Measurements from ENCODE around the gene ANO1.

The ANO1 gene

GRCh38 chr11:70105369-70105754 lies 27.2 kb downstream of the ANO1 start:
- no peaks in the 10 kb centered on the region for H3K4me1 ChIP-seq (ENCODE audit: insufficient read depth, low read length, severe bottlenecking)
- no peaks in the 10 kb centered on the region for H3K9me2 ChIP-seq (ENCODE audit: low read depth, low read length)
- TF ChIP-seq EZH2 (IDR thresholded peaks at IDR 0.05; ENCODE audit: borderline replicate concordance, low read length) (no peak), CTCF (IDR thresholded peaks at IDR 0.05; ENCODE audit: low read length) (no peak)
- no peak overlapping the region for H3K9ac ChIP-seq (ENCODE audit: low read length)
- no peak overlapping the region for H3K27ac ChIP-seq (ENCODE audit: low read depth, low read length, poor library complexity, severe bottlenecking)
- no peak overlapping the region for H3K4me3 ChIP-seq (ENCODE audit: low read depth, low read length, poor library complexity, severe bottlenecking)
- no peaks in the 10 kb centered on the region for H4K20me1 ChIP-seq (ENCODE audit: insufficient read depth, low read length)
- no peak overlapping the region for H3K4me2 ChIP-seq (ENCODE audit: low read length)
- no peaks in the 10 kb centered on the region for H3K36me3 ChIP-seq (ENCODE audit: insufficient read depth, low read length)
- no peaks in the 10 kb centered on the region for H3K9me3 ChIP-seq (ENCODE audit: low read length)
- H3K27me3 ChIP-seq (ENCODE audit: insufficient read depth, low read length): peaks cover 6% of the 10 kb centered on the region; the same call in 1 of the 2 replicates
- H3F3A ChIP-seq (ENCODE audit: insufficient read depth, low read length): no peaks in the 10 kb centered on the region
- no peak overlapping the region for H2AFZ ChIP-seq (ENCODE audit: low read length)
- H3K79me2 ChIP-seq (ENCODE audit: insufficient read depth, low read length): no peaks in the 10 kb centered on the region

GRCh38 chr11:70105755-70106571 lies 27.8 kb downstream of the ANO1 start:
- Histone ChIP-seq H3F3A (ENCODE audit: insufficient read depth, low read length) (no peaks in the 10 kb centered on the region), H3K27me3 (ENCODE audit: insufficient read depth, low read length) (peaks cover 6% of the 10 kb centered on the region; the same call in 1 of the 2 replicates), H3K27ac (ENCODE audit: low read depth, low read length, poor library complexity, severe bottlenecking) (no peak overlapping the region)

GRCh38 chr11:70106757-70107156 lies 28.6 kb downstream of the ANO1 start:
- Histone ChIP-seq H3K9me2 (ENCODE audit: low read depth, low read length) (no peaks in the 10 kb centered on the region), H3K27ac (ENCODE audit: low read depth, low read length, poor library complexity, severe bottlenecking) (no peak overlapping the region), H3F3A (ENCODE audit: insufficient read depth, low read length) (no peaks in the 10 kb centered on the region), H3K27me3 (ENCODE audit: insufficient read depth, low read length) (peaks cover 6% of the 10 kb centered on the region; the same call in 1 of the 2 replicates), H4K20me1 (ENCODE audit: insufficient read depth, low read length) (no peaks in the 10 kb centered on the region), H3K4me1 (ENCODE audit: insufficient read depth, low read length, severe bottlenecking) (no peaks in the 10 kb centered on the region), H2AFZ (ENCODE audit: low read length) (no peak overlapping the region), H3K9me3 (ENCODE audit: low read length) (no peaks in the 10 kb centered on the region), H3K4me2 (ENCODE audit: low read length) (no peak overlapping the region), H3K9ac (ENCODE audit: low read length) (no peak overlapping the region), H3K79me2 (ENCODE audit: insufficient read depth, low read length) (no peaks in the 10 kb centered on the region), H3K36me3 (ENCODE audit: insufficient read depth, low read length) (no peaks in the 10 kb centered on the region), H3K4me3 (ENCODE audit: low read depth, low read length, poor library complexity, severe bottlenecking) (no peak overlapping the region)
- no peak for TF ChIP-seq CTCF (IDR thresholded peaks at IDR 0.05; ENCODE audit: low read length)
- TF ChIP-seq EZH2 (IDR thresholded peaks at IDR 0.05; ENCODE audit: borderline replicate concordance, low read length): no peak

More at GRCh38 chr11:70105755-70106571, 27.8 kb downstream of the ANO1 start:
- Histone ChIP-seq H3K4me3 (ENCODE audit: low read depth, low read length, poor library complexity, severe bottlenecking) (no peak overlapping the region), H4K20me1 (ENCODE audit: insufficient read depth, low read length) (no peaks in the 10 kb centered on the region), H3K4me2 (ENCODE audit: low read length) (no peak overlapping the region), H3K4me1 (ENCODE audit: insufficient read depth, low read length, severe bottlenecking) (no peaks in the 10 kb centered on the region), H3K9ac (ENCODE audit: low read length) (no peak overlapping the region), H2AFZ (ENCODE audit: low read length) (no peak overlapping the region), H3K79me2 (ENCODE audit: insufficient read depth, low read length) (no peaks in the 10 kb centered on the region), H3K9me2 (ENCODE audit: low read depth, low read length) (no peaks in the 10 kb centered on the region), H3K9me3 (ENCODE audit: low read length) (no peaks in the 10 kb centered on the region), H3K36me3 (ENCODE audit: insufficient read depth, low read length) (no peaks in the 10 kb centered on the region)
- TF ChIP-seq EZH2 (IDR thresholded peaks at IDR 0.05; ENCODE audit: borderline replicate concordance, low read length): no peak
- TF ChIP-seq CTCF (IDR thresholded peaks at IDR 0.05; ENCODE audit: low read length): no peak
